Mucosa of gallbladder (tissue), 1 donor: ENCODE results near the gene NDUFC2. TPM values are rescaled to one million over a fixed set of nuclear protein-coding genes. Genes with fewer than 3 reads are reported as not detected.

Experiments used
- DNase-seq: peaks from one replicate; pipeline ENCODE4 v3.0.0-alpha.2; 2020; ENCODE audit warnings: low spot score
- total RNA-seq: library from RNA; stranded (reverse); gene quantifications from one replicate; pipeline ENCODE4 v1.2.1, GENCODE V29; 2021
- donor health status: DM: no; HTN: no; CAD: no.

The NDUFC2 gene
- total RNA-seq, 1 donor from 2014 or later, result 181 TPM

DNA sequence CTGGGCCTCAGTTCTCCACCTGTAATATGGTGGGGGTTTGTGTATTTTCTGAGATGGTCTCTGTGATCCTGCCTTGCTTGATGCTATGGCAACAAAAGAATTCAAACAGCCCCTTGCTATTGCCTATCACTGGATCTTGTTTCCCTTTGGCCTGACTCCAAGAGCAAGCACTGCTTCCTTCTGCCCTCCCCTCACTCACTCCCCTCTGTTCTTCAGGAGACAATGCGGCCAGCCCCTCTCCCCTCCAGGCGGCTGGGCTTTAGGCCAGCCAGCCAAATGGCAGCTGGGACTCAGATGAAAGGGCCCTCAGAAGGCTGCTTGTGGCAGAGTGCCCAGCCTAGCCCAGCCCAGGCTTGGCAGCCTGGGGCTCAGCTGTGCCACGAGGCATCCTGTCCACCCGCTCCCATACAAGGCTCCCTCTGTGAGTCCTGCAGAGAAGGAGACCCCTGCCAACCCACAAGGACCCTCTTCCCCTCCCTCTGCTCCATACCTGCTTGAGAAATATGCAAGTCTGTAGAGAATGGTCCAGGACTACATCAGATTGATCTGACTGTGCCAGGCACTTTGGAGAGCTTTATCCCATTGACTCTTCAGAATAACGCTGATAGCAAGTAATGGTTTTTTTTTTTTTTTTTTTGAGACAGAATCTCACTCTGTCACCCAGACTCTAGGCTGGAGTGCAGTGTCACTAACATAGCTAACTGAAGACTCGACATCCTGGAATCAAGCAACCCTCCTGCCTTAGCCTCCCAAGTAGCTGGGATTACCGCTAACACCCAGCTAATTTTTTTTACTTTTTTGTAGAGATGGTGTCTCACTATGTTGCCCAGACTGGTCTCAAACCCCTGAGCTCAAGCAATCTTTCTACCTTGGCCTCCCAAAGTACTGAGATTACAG, 49.0 kb downstream of the NDUFC2 start:
- peak; percentile 73 for DNase-seq

DNA sequence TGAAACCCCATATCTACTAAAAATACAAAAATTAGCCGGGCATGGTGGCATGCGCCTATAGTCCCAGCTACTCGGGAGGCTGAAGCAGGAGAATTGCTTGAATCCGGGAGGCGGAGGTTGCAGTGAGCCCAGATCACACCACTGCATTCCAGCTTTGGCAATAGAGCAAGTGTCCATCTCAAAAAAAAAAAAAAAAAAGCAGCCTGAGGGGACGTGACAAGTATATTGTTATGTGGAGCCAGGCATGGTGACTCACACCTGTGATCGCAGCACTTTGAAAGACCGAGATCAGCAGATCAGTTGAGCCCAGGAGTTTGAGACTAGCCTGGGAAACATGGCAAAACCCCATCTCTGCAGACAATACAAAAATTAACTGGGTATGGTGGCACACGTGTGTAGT, 51.2 kb downstream of the NDUFC2 start:
- DNase-seq, result peak; percentile 57

DNA sequence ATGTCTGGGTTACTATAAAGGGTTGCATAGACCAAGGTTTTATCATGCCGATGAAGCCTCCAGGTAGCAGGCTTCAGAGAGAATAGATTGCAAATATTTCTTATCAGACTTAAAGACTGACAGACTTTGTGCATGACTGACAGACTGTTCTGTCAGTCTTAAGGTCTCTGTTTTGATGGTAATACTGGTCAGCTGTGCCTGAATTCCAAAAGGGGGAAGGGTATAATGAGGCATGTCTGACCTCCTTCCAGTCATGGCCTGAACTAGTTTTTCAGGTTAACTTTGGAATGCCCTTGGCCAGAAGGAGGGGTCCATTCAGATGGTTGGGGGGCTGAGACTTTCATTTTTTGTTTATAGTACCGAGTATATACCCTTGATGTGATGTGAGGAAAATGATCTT, 51.9 kb downstream of the NDUFC2 start:
- no peak for DNase-seq

DNA sequence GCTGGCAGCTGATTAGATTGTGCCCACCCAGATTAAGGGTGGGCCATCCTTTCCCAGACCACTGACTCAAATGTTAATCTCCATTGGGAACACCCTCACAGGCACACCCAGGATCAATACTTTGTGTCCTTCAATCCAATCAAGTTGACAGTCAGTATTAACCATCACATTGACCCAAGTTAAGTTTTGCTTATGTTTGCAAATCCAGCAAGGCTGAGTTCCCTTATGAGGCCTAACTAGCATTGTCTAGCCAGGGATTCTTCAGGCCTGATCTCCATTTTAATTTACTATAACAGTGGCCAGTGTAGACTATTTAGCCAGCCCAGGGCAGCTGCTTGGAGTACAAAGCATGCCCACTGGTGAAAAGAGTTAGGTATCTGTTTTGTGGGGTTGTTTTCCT, 54.3 kb downstream of the NDUFC2 start:
- DNase-seq, result no peak

DNA sequence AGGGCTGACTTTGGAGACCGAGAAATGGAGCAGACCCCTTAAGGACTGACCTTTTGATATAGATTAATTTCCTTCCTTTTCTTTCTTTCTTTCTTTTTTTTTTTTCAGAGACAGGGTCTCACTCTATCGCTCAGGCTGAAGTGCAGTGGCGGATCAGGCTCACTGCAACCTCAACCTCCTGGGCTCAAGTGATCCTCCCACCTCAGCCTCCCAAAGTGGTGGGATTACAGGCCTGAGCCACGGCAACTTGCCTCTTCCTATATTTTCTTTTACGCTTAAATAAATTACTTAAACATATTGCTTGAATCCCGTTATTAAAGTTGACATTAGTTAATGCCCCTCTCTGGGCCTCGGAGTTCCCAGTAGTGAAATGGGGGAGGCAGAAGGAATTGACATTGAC, 56.2 kb downstream of the NDUFC2 start:
- DNase-seq, result no peak

DNA sequence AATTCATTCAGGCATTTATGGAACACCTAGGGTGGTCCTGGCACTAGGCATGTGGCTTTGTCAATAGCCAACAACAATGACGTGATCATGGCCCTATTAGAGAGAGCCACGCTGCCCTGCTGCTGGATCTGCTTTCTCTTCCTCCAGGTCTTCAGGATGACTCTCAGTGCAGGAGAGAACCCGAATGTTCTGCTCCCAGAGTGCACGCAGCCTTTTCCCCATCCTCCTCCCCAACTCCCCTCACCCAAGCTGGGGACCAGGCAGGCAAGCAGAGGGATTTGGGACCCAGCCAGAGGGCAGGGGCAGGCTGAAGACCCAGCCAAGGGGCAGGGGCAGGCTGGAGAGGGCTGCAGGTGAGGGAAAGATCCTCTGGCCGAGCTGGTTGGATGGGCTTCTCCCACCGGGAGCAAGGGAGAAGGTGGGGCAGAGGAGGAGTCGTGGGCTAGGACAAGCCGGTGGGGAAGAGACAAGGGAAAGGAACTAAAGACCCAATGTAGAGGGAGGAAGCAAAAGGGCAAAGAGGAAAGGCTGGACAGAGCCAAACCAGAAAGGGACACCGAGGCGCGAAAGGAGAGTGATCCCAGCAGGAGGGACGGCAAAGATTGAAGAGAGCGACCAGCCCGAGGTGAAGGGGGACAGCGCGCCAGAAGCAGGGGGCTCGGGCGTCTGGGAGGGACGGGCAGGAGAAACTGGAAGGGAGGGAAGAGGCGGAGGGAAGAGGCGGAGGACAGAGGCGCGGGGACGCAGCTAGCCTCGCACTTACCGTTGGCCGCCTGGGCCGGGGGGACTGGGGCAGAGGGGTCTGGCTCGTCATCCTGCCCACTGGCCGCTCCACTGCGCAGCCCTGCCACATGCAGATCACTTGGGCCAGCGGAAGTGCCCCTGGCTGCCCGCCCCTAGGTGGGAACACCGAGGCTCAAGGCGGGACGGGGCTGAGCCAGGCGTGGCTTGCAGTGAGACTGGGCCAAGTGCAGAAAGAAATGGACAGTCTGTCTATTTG, 57.0 kb downstream of the NDUFC2 start, which contains the start of gene KCTD14:
TSS of gene KCTD14 (minus strand) at position 880 of the 1,000 bp plus-strand sequence. CDS start at position 853, 27 bp downstream.
- no peak for DNase-seq

DNA sequence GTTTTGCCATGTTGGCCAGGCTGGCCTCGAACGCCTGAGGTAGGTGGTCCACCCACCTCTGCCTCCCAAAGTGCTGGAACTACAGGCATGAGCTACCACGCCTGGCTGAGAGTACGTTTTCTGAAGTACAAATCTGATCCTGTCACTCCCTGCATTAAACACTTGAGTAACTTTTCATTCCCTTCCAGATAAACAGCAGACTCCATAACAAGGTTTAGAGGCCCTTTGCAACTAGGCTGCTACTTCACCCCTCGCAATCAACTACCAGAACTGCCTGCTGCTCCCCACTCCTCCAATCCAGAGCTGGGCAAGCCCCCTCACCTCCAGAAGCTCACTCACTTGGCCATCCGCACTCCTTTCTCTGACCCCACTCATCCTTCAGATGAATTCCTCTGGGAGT, 58.1 kb downstream of the NDUFC2 start:
- no peak for DNase-seq

DNA sequence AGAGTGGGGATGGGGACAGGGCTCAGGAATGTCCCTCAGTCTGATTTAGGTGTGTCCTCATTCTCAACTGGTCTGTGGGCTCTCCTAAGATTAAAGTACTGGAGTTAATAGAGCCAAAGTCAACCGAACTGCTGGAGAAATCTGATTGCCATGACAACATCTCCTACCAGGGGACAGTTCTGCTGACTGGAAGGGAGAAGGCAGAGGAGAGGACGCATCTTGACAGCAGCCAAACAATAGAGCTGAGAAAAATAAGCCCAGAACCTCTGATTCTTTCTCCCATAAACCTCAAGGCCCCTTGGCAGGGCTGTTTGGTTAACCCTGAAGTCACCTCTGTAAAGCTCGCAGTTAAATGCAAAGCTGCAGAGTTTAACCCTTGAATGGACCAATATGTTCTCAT, 59.4 kb downstream of the NDUFC2 start:
- DNase-seq, result no peak

DNA sequence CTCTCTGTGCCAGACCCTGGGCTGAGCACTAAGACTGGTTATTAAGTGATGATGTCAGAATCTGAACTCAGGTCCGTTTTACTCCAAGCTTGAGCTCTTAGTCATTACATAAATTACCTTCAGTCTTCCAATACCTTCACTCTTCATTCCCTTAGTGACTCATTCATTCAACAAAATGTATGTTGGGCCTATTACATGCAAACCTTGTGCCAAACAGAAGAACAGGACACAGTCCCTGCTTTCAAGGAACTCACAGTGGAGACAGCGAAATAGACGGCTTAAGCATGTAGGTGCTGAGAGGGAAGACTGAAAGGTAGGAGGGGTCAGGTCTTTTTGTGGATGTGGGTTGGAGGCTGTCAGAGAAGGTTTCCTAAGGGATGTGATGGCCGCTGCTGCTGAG, 59.9 kb downstream of the NDUFC2 start:
- no peak for DNase-seq

Other genes starting within 250 kb of the NDUFC2 start
- 28.8 TPM for gene INTS4, start 85.2 kb downstream of the NDUFC2 start, total RNA-seq
- gene KCTD14, start 56.6 kb downstream of the NDUFC2 start, total RNA-seq, result 23.6 TPM
- gene THRSP, start 16.0 kb downstream of the NDUFC2 start, total RNA-seq, result not detected
- 33.3 TPM for gene ALG8, start 59.8 kb upstream of the NDUFC2 start, total RNA-seq
- 16.4 TPM for gene KCTD21, start 108.8 kb upstream of the NDUFC2 start, total RNA-seq
- 10.4 TPM for gene USP35, start 109.1 kb upstream of the NDUFC2 start, total RNA-seq